SK-N-MC (cell line): ENCODE data around the gene GAS6.

Experiments used
- EZH2 ChIP-seq: fragments of 200-600 bp; sonication (generic); IDR thresholded peaks from one replicate; pipeline ENCODE4 v1.6.1; 2017; ENCODE audit warnings: antibody characterized with exemption
- POLR2AphosphoS5 ChIP-seq: IDR thresholded peaks from 2 replicates; pipeline ENCODE4 v1.6.1; 2012; ENCODE audit warnings: mild to moderate bottlenecking, low read depth, low read length, borderline replicate concordance

DNA sequence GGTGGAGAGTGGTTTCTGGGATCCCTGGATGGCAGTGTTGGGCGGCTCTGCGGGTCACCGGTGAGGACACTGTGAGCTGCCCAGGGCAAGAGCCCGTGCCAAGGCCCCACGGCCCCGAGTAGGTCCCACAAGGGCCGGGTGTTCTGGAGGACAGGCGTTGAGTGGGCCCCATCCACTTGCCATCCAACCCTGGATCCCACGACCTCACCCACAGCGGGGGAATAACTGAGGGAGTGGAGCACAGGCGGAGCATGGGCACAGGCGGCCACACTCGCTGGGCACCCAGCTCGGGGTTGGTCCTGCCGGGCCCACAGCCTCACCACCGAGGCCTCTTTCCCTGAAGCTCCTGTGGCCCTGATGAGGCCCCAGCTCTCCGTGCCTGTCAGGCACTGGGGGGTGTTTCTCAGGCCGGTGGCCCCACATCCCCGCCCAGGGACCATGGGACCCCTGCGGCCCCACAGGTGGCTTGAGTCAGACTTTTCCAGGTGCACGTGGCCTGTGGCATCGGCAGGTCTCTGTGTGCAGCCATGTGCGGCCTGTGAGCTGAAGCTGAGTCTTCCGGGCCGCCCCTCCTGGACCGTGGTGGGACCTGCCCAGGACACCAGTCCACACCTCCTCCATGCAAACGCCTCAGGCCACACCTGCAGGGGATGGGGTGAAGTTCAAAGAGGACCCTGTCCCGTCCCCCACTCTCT lies 88.3 kb downstream of the GAS6 start:
- TF ChIP-seq EZH2 (no peak), POLR2AphosphoS5 (no peak)
